Kasumi-1 (cell line): ENCODE results near the gene CLEC4F.
"Not testable (repeated sequence)": the region's sequence is repeated elsewhere in the genome, so short reads cannot be mapped to it uniquely, and the experiment has no call there.

Experiments
- DNase-seq, 2 experiments: peaks; one replicate each; lab custom pipeline; 2025; lab: John Stamatoyannopoulos, UW

Gene CLEC4F

DNA sequence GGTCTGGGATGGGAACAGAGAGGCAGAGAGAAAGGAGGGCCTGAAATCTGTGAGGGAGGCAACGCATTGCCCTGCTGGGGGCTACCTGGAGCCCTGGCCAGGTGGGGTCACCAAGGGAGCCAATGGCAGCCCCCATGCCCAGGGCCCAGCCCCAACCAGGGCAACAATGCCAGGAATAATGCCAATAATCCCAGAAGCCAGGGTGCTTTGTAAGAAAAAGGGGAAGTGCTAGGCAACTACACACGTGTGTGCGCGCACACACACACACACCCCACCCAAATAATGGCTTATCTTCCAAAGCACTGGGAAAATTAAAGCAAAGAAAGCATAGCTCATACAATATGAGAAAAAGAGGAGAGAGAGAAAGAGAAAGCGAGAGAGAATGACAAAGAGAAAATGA is 7.0 kb upstream of the CLEC4F start:
- peak; percentile 28 to 35 for DNase-seq

DNA sequence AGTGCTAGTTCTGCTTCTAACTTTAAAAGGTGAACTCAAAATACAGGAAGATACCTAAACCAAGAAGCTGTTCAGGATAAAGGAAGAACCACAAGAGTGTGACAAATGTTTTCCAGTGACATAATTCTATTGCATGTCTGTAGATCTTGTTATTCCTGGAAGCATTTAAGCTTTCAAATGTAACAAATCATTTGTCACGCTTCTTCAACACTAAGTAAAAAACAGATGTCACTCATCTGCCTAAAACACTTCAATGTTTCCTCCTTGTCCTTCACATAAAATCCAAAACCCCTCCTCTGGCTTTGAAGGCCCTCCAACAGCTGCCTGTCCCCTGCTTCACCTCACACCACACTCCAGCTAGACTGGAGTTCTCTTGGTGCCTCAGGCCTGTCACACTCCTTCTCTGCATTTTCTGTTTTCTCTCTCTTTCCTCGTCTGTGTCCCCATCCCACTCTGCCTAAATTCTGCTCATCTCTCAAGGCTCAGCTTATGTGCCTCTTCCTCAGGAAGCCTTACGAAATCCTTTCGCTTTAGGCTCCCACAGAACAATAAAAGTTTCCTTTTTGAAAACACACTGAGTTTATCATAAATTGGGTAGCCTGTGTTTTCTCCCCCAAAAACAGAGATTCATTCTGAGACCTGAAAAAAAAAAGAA is 6.4 kb upstream of the CLEC4F start:
- no peak for DNase-seq

DNA sequence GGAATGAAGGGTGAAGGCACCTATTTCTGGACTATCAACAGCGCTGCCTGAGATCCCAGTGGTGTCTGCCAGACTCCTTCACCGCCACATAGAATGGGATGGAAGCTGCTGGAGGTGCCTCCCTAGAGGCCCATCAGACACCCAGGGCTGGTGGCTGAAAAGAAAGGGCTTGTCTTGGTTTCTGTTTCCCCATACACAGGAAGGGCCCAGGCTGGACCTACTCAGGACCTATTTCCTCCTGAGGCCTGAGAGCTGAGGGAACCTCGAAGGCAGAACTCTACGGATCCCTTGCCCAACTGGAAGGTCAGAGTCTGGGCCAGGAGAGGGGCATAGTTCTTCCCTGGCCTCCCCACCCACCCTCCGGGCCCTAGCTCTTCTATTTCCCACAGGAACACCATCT is 2.9 kb upstream of the CLEC4F start:
- no peak for DNase-seq

DNA sequence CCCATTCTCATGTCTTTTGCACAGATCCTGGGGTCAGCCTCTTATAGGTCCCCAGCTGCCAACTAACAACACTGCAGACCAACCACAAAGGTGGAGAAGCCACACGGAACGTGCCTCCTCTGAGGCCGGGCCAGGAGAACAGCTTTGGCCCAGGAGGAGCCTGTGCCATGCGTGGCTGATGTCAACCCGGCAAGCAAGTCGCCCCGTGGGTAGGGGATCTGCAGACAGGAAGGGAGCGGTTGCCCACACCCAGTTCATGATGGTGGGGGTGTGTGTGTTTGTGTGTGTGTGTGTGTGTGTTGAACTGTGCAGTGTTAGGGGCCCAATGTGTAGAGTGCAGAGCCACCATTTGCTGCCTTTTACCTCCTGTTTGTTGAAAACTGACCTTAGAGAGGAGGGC is 2.4 kb upstream of the CLEC4F start:
- no peak for DNase-seq

DNA sequence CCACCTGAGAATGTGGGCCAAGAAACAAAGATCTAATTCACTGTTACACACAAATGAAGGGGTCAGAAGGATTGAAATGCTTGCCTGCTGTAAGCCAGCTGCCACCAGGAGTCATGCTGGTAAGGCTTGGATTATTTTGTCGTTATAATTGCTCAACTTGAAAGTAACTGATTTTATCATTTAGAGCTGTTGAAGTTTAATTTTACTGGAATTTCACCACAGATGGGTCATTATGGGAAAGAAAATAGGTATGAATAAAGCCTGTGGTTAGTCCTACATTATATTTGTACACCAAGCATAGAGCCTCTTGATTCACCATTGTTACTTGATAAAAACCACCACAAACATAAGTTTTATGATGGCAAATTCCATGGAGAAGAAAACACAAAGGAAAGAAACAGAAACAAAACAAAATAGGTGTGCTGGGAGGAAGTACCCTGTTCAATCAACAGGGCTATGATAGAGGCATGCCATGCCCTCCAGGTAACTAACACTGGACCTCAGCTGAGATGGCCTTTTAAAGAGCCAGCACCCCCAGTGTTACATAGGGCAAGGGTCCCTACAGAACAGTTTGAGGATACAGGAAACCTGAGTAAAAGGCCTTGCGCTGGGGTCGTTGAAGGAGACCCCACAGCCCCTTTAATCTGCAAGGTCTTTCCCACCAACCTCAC is 3.0 kb downstream of the CLEC4F start:
- no peak for DNase-seq

DNA sequence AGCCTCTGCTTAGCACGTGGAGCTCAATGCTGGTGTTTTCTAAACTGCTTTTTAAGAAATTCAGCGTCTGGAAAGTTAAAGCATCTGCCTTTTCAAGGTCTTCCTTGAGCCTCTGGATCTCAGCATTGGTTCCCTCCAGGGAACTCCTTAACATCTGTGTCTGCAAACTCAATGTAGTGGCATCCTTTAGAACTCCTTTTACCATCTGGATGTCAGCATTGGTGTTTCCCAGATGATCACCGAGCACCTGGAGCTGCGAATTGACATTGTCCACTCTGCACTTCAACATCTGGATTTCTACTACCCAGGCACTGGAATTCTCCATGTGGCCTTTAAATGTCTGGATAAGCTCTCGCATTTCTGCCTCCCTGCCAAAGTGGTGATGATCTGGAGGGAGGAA is 3.7 kb downstream of the CLEC4F start:
- no peak for DNase-seq

DNA sequence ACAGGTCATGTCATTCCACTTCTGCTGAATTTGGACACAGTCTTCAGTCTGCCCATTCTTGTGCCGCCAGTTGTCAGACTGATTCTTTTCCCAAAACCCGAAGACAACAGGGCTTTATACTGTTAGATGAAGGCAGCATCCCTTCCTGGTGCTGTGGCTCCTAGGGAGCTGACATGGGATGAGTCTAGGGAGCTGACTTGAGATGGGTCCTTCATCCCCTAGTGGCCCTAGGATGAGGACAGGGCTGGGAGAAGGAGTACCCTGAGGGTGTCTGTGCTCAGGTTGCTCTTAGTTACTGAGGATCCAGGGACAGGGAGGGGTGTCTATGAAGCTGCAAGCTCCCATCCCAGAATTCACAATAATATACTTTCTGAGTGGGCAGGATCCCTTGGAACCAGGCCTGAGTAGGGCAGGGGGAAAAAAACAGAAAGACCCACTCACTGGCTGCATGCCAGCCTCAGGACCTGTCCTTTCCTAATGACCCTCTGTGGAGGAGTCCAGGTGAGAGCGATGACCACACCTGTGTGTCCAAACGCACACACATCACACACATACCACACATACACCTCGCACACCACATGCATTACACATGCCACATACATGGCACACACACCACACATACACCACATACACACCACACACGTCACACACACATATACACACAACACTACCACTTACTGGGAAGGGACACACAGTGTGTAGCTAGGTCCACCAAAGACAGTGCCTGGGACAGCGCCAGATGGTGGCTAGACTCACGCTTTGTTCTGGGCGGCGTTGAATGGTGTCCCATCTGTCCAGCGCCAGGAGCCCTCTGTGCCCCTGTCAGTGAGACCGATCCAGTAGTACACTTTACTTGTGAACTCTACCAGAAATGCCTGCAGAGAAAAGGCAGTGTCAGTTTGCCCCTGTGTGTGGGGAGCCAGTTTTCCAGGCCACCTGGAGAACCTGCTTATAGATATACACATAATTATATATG is 11.1 kb downstream of the CLEC4F start:
- no peak for DNase-seq

DNA sequence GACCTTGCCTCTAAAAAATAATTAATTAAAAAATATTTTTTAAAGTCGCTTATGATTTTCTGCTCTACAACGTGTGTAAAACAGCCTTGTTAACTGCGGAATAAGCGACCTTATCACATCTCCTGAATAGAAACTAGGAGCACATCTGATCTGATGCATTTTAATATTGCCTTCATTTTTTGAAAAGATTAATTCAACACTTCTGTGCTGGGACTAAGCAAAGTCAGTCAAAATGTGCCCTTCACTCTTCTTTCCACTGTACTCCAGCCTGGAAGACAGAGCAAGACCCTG is 12.6 kb downstream of the CLEC4F start:
- DNase-seq, result no peak

DNA sequence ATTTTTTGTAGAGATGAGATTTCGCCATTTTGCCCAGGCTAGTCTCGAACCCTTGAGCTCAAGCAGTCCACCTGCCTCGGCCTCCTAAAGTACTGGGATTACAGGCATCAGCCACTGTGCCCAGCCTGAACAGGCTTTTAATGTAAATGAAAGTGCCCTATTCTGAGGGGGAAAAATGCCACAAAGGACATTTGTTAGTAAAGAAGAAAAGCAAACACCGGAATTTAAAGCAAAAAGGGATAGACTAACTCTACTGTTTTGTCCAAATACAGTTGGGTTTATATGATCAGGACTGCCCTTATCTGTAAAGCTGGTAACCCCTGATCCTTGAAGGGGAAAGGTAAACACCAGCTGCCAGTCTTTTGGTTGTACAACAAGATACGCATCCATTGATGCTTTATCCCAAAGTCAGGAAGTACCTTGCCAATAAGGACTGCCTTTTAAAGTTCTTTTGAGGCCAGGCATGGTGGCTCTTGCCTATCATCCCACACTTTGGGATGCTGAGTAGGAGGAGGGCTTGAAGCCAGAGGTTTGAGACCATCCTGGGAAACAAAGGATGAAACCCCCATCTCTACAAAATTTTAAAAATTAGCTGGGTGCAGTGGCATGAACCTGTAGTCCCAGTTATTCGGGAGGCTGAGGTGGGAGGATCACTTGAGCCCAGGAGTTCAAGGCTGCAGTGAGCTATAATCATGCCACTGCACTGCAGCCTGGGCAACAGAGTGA is 13.1 kb downstream of the CLEC4F start:
- no peak for DNase-seq

DNA sequence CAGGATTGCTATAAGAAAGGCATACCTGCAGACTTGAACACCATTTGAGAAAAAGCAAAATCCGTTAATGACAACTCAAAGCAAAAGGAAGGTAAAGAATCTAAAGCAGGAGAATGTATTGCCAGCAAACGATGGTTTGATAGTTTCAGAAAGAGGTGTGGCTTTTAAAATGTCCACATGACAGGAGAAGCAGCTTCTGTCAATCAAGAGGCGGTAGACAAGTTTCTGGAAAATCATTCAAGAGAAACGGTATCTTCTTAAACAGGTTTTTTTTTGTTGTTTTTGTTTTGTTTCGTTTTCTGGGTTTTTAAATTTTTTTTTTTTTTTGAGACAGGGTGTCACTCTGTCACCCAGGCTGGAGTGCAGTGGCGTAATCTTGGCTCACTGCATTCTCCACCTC is 13.8 kb downstream of the CLEC4F start:
- no peak for DNase-seq

DNA sequence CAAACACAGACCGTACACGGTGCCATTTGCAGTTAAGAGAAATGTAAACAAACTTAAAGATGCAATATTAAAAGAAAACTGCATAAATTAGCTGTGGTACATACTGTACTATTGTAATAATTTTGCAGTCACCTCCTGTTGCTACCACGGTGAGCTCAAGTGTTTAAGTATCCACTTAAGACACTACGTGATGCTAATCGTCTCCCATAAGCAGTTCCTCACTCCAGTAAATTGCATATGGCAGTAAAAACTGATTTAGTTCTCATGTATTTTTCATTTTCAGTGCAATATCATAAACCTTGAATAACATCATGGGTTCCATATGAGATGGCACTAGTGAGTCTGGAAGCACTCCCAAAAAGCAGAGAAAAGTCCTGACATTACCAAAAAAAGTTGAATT is 14.4 kb downstream of the CLEC4F start:
- DNase-seq, result no peak

DNA sequence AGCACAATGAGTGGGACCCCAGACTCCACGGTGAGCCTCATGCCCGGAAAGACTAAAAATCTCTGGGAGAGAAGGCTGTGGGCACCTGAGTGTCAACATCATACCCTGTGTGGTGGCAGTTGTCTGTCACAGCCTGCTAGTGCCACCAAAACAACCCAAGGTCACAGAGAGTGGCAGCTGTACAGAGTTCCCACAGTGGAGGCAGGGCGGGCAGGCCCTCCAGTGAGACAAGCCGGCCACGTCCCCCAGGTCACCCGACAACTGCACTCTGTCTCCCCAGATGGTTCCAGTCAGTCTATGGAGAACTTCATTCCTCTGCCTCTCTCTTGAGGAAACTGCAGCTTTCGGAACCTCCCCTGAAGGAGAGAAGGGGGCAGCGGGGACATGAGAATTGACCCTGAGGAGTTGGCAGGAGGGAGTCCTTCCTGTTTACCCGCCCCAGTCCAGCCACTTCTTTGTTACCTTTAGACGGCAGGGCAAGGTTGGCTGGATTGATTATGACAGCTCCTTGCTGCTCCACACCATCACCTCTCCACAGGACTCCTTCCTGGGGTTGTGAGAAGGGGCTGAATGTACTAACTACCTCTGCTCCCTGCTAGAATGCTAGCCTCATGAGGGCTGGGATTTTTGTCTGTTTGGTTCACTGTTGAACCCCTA is 18.7 kb downstream of the CLEC4F start:
- DNase-seq, result no peak

DNA sequence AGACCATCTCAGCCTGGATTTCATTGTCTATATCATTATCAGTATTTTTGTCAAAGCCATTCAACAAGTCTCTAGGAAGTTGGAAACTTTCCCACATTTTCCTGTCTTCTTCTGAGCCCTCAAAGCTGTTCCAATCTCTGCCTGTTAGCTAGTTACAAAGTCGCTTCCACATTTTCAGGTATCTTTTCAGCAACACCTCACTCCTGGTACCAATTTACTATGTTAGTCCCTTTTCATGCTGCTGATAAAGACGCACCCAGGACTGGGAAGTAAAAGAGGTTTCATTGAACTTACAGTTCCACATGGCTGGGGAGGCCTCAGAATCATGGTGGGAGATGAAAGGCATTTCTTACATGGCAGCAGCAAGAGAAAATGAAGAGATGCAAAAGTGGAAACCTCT is 20.7 kb downstream of the CLEC4F start:
- DNase-seq, result no peak

DNA sequence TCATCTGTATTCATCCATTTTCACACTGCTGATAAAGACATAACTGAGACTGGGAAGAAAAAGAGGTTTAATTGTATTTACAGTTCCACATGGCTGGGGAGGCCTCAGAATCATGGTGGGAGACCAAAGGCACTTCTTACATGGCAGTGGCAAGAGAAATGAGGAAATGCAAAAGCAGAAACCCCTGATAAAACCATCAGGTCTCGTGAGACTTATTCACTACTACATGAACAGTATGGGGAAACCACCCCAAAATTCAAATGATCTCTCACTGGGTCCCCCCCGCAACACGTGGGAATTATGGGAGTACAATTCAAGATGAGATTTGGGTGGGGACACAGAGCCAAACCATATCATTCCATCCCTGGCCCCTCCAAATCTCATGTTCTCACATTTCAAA is 22.4 kb downstream of the CLEC4F start:
- DNase-seq, result not testable (repeated sequence)

DNA sequence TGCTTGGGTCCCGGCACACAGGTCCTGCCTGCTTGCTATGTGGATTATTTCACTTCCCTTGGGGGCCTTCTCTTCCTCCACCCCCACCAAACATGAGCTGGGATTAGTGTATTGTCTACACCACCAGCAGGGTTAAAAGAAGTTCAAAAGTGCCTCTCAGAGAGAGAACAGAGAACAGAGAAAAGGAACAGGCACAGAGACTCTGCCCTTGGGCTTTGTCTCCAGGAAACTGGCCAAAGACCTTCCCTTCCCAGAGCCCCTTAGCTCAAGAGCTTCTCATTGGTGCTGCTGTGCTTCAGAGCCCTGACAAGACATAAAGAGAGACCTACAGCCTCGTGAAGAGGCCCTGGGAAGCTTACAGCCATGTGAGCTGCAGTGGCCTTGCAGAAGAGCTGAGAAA is 22.9 kb downstream of the CLEC4F start:
- no peak for DNase-seq

DNA sequence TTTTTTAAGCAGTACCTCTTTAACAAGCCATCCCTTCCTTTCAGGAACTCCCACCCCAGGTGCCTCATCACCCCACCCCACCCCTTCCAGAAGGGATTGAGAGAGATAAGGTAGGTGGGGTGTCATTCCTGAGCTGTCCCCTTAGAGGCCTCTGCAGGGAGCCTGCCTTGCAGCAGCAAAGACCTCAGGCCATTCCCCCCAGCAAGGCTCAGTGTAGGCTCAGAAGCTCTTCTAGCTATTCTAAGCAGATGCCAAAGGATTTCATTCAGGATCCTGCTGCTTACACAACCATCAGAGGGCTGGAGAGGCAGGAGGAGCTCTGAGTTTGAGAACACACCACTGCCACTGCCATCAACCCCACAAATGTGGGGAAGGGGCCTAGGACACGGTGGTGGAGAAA is 24.1 kb downstream of the CLEC4F start:
- no peak for DNase-seq

DNA sequence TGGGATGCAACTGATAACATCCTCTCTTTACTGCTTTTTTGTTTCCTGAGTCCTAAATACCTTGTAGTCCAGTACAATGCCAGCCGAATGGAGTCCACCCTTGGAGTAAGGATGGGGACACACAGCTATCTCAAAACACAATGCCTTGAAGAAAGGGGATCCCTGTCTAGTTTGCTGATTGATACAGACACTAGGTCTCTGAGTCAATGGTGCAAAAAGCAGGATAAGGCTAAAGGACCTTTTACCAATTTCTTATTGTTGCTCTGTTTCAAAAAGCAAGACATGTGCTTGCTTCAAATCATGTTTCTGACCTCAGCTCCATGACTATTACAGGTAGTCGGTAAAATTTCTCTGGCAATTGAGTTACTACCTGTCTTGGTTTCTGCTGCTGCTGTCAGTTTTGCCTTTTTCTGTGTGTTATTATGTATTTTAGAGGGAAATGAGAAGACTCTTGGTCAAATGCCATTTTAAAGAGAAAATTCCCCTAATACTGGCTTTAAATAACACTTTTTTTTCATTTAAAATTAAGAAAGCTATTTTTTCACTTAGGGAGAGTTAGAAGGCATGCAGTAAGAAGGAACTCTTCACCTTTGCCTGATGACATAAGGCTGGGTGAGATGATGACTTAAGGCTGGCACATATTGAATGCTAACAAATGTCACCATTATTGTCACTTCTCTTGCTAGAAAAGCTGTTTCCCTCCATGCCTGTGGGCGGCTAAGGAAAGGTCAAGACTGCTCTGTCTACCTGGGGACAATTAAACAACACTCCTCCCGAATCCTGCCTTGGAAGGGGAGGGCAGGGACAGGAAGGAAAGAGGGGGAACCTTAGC is 25.0 kb downstream of the CLEC4F start:
- no peak for DNase-seq

DNA sequence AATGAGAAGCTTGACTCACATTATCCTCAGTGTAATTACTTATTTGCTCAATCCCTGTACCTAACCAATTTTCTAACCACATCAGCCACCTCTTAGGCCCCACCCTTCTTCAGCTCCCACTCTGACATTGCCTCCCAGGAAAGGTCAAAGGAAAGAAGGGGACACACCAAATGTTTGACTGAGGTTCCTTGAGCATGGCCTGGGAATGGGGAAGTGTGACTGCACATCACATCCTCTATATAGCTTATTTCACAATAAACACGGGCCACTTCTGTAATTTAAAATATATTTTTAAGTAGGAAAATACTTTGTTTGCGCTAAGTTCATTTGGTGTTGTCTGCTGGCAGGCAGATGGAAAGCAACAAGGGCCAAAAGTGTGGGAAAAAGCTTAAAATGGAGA is 26.9 kb downstream of the CLEC4F start:
- peak; percentile 11 to 37 for DNase-seq

DNA sequence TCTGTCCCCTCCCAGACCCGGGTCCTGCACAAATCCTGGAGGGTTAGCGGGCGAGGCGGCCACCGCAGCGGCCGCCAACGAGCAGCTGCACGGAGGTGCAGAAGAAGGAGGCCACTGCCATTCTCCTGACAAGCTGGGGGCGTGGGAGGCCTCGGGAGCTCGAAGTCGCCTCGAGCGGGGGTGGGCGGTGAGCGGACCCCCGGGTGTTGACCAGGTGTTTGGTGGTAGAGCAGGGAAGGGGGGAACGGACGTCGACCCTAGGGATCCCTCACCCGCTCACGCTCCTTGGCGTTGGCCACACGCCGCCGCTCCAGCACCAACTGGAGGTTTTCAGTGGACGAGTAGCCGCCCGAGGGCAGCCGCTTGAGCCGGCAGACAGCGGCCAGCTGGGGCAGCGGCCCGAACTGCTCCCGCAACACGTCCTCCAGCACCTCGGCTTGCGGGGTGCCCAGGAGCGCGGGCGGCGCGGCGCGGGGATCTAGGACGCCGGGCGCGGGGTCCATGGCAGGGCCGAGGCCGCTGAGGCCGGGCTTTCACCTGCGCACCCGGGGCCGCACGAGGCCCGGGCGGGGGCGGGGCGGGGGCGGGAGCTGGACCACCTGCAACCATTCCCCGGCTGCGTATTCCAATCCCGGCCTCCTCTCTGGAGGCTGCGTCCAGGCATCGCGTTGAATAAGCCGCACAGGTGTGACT is 30.1 kb downstream of the CLEC4F start, which contains the start of gene FIGLA:
Gene FIGLA (minus strand): TSS at position 508 of the 693 bp plus-strand sequence. CDS start 5 bp downstream, at position 503.
- DNase-seq, result no peak
